Measurements from ENCODE around the gene PPM1M. TPM values are rescaled to one million over a fixed set of nuclear protein-coding genes. Genes with fewer than 3 reads are reported as not detected.
A peak's percentile ranks its signal among the peaks of the same experiment; 100 is the strongest.

PPM1M gene
- polyA plus RNA-seq, 1 of the 3 experiments (the other 2 are of a cell fraction): 19.2 TPM

DNA sequence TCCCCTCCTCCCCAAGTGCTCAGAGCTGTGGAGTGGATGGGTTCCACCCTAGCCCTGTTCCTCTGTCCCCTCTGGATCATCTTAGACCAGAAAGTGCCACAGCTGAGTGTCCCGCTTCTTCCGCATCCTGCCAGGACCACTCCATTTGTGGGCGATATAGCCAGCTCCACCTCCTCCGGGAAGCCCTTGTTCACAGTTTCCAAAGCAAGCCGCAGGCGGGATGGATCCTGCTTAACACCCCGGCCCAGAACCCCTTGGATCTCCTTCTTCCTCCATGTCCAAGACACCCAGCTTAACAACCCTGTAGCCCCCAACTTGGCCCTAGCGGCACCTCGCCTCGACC is 48.1 kb upstream of the PPM1M start:
- TF ChIP-seq FOSL2 (IDR thresholded peaks at IDR 0.05; ENCODE audit: borderline replicate concordance, low read depth): no peak
- TF ChIP-seq POLR2AphosphoS5 (IDR thresholded peaks at IDR 0.05; ENCODE audit: low read depth, low read length): no peak
- no peak for TF ChIP-seq MAX (IDR thresholded peaks at IDR 0.05; ENCODE audit: low read depth)
- TF ChIP-seq FOXM1 (IDR thresholded peaks at IDR 0.05; ENCODE audit: low read depth): no peak
- TF ChIP-seq GABPA (IDR thresholded peaks at IDR 0.05; ENCODE audit: low read depth): no peak
- no peak for TF ChIP-seq TCF12 (IDR thresholded peaks at IDR 0.05)
- no peak for TF ChIP-seq TAF1 (IDR thresholded peaks at IDR 0.05; ENCODE audit: borderline replicate concordance, low read depth, low read length)
- no peak for TF ChIP-seq TEAD4 (IDR thresholded peaks at IDR 0.05; ENCODE audit: borderline replicate concordance, insufficient read depth)
- no peak for TF ChIP-seq FOXJ3 (CRISPR knock-in tag; IDR thresholded peaks at IDR 0.05)
- no peak for TF ChIP-seq SIN3A (IDR thresholded peaks at IDR 0.05; ENCODE audit: borderline replicate concordance, low read depth, low read length)
- no peak for TF ChIP-seq NRF1 (IDR thresholded peaks at IDR 0.05; ENCODE audit: low read depth, low read length)
- Histone ChIP-seq H3K27ac (ENCODE audit: low read depth in 2 of 2, low read length in 1 of 2) (peak overlapping the region; percentile 57 to 75; a peak in 3 of 4 replicates), H3K9ac (peak overlapping the region; percentile 81; the same call in 1 of the 2 replicates), H4K20me1 (ENCODE audit: insufficient read depth) (no peaks in the 10 kb centered on the region), H3F3A (replicated peaks; ENCODE audit: insufficient read depth) (peaks cover 5% of the 10 kb centered on the region), H3K27me3 (ENCODE audit: insufficient read depth) (no peaks in the 10 kb centered on the region), H3K4me2 (peak overlapping the region; percentile 97), H2AFZ (ENCODE audit: low read depth) (peak overlapping the region; percentile 95), H3K9me3 (no peaks in the 10 kb centered on the region), H3K4me3 (ENCODE audit: low read depth in 2 of 2, low read length in 1 of 2) (peak overlapping the region; percentile 87 to 98), H3K36me3 (replicated peaks in 1 of 2; ENCODE audit: control insufficient read depth in 1 of 2, insufficient read depth in 2 of 2, low read length in 1 of 2) (peaks cover 16 to 21% of the 10 kb centered on the region in 2 experiments), H3K9me2 (no peaks in the 10 kb centered on the region), H3K79me2 (ENCODE audit: insufficient read depth) (peaks cover 33% of the 10 kb centered on the region), H3K4me1 (ENCODE audit: control insufficient read depth in 1 of 2, insufficient read depth in 2 of 2, low read depth in 1 of 2, low read length in 1 of 2) (peaks cover 7 to 23% of the 10 kb centered on the region in 2 experiments)
- ChIA-PET POLR2A (interaction anchor here (0.7 kb wide), 1 partner anchor 43 kb away, joined by 3 read pairs; the partner anchor contains the start of gene POC1A), CTCF (interaction anchor here (0.7 to 2.0 kb wide), 7 partner anchors 11 to 193 kb away, joined by 3 to 9 read pairs (median 4); no protein-coding TSS in a partner anchor)
- WGBS (ENCODE audit: low lambda C conversion rate): 80% methylated on average over 10 of the region's 10 CpGs
- DNase-seq: no peak

- Histone ChIP-seq H3K9me2 (no peaks in the 10 kb centered on the region), H3K9me3 (no peaks in the 10 kb centered on the region), H3K4me2 (peak within 1 kb of the TSS; percentile 97), H3K79me2 (ENCODE audit: insufficient read depth) (peaks cover 33% of the 10 kb centered on the region), H3K27ac (ENCODE audit: low read depth in 2 of 2, low read length in 1 of 2) (peak within 1 kb of the TSS; percentile 57 to 75; a peak in 3 of 4 replicates), H3K36me3 (replicated peaks in 1 of 2; ENCODE audit: control insufficient read depth in 1 of 2, insufficient read depth in 2 of 2, low read length in 1 of 2) (peaks cover 22 to 27% of the 10 kb centered on the region in 2 experiments), H3K9ac (peak within 1 kb of the TSS; percentile 81), H3K27me3 (ENCODE audit: insufficient read depth) (no peaks in the 10 kb centered on the region), H4K20me1 (ENCODE audit: insufficient read depth) (no peaks in the 10 kb centered on the region), H2AFZ (ENCODE audit: low read depth) (peak within 1 kb of the TSS; percentile 95), H3F3A (replicated peaks; ENCODE audit: insufficient read depth) (peaks cover 5% of the 10 kb centered on the region), H3K4me1 (ENCODE audit: control insufficient read depth in 1 of 2, insufficient read depth in 2 of 2, low read depth in 1 of 2, low read length in 1 of 2) (peaks cover 7 to 20% of the 10 kb centered on the region in 2 experiments), H3K4me3 (ENCODE audit: low read depth in 2 of 2, low read length in 1 of 2) (peak within 1 kb of the TSS; percentile 87 to 98)
- peak; percentile 99 for DNase-seq
- ChIA-PET POLR2A (interaction anchor here (0.7 kb wide), 1 partner anchor 44 kb away, joined by 3 read pairs; the partner anchor contains the start of gene POC1A), CTCF (interaction anchor here (2.0 kb wide), 1 partner anchor 22 kb away, joined by 9 read pairs; no protein-coding TSS in a partner anchor)
- 4% methylated on average over 31 of the region's 71 CpGs for WGBS (ENCODE audit: low lambda C conversion rate)
- TF ChIP-seq, protein P1, sequence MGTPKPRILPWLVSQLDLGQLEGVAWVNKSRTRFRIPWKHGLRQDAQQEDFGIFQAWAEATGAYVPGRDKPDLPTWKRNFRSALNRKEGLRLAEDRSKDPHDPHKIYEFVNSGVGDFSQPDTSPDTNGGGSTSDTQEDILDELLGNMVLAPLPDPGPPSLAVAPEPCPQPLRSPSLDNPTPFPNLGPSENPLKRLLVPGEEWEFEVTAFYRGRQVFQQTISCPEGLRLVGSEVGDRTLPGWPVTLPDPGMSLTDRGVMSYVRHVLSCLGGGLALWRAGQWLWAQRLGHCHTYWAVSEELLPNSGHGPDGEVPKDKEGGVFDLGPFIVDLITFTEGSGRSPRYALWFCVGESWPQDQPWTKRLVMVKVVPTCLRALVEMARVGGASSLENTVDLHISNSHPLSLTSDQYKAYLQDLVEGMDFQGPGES (IDR thresholded peaks at IDR 0.05; ENCODE audit: low read depth, low read length): no peak
- no peak for TF ChIP-seq FOXM1 (IDR thresholded peaks at IDR 0.05; ENCODE audit: low read depth)
- no peak for TF ChIP-seq GATA2 (CRISPR knock-in tag; IDR thresholded peaks at IDR 0.05)
- TF ChIP-seq EP300 (IDR thresholded peaks at IDR 0.05; ENCODE audit: borderline replicate concordance in 1 of 2, low read depth in 1 of 2, low read length in 1 of 2): no peak
- TF ChIP-seq FOSL2 (IDR thresholded peaks at IDR 0.05; ENCODE audit: borderline replicate concordance, low read depth): no peak
- no peak for TF ChIP-seq NFIC (IDR thresholded peaks at IDR 0.05; ENCODE audit: borderline replicate concordance)
- TF ChIP-seq RAD21 (IDR thresholded peaks at IDR 0.05; ENCODE audit: low read length): peak; percentile 13; the same call in 1 of the 2 replicates
- no peak for TF ChIP-seq YY1 (IDR thresholded peaks at IDR 0.05; ENCODE audit: low read depth)
- TF ChIP-seq SIN3A (IDR thresholded peaks at IDR 0.05; ENCODE audit: borderline replicate concordance, low read depth, low read length): peak; percentile 55; the same call in 1 of the 2 replicates
- no peak for TF ChIP-seq JUND (IDR thresholded peaks at IDR 0.05)
- TF ChIP-seq TCF12 (IDR thresholded peaks at IDR 0.05): no peak
- peak; percentile 58; the same call in 1 of the 2 replicates for TF ChIP-seq MXI1 (IDR thresholded peaks at IDR 0.05; ENCODE audit: low read depth, low read length)
- TF ChIP-seq MEF2A (IDR thresholded peaks at IDR 0.05; ENCODE audit: borderline replicate concordance, low read depth): no peak
- TF ChIP-seq USF1 (IDR thresholded peaks at IDR 0.05; ENCODE audit: borderline replicate concordance, low read depth): no peak
- TF ChIP-seq TEAD4 (IDR thresholded peaks at IDR 0.05; ENCODE audit: borderline replicate concordance, insufficient read depth): no peak
- TF ChIP-seq NRF1 (IDR thresholded peaks at IDR 0.05; ENCODE audit: low read depth, low read length): peak; percentile 98
- no peak for TF ChIP-seq GABPA (IDR thresholded peaks at IDR 0.05; ENCODE audit: low read depth)
- no peak for TF ChIP-seq CTCF (IDR thresholded peaks at IDR 0.05)
- no peak for TF ChIP-seq RFX5 (IDR thresholded peaks at IDR 0.05; ENCODE audit: low read length)
Observed at GRCh38 chr3:52197842-52198625, 47.5 kb upstream of the PPM1M start, which contains the start of gene ALAS1. TSS of gene ALAS1 (plus strand) at chr3:52198160. CDS start at chr3:52199242, 1,082 bp downstream.

All from SK-N-SH (cell line).